ENCODE measurements around the gene HSPA2.
A peak's percentile ranks its signal among the peaks of the same experiment; 100 is the strongest.
"Not testable (repeated sequence)": the region's sequence is repeated elsewhere in the genome, so short reads cannot be mapped to it uniquely, and the experiment has no call there.

Gene HSPA2

GRCh38 chr14:64563696-64564095 is 23.2 kb downstream of the HSPA2 start:
- no peak for DNase-seq

GRCh38 chr14:64566651-64567122 is 26.1 kb downstream of the HSPA2 start:
- DNase-seq = peak; percentile 14

- peak; percentile 27 for DNase-seq
Measured at GRCh38 chr14:64569138-64569631, 28.6 kb downstream of the HSPA2 start.

GRCh38 chr14:64569646-64570045 is 29.1 kb downstream of the HSPA2 start:
- not testable (repeated sequence) for DNase-seq

DNA sequence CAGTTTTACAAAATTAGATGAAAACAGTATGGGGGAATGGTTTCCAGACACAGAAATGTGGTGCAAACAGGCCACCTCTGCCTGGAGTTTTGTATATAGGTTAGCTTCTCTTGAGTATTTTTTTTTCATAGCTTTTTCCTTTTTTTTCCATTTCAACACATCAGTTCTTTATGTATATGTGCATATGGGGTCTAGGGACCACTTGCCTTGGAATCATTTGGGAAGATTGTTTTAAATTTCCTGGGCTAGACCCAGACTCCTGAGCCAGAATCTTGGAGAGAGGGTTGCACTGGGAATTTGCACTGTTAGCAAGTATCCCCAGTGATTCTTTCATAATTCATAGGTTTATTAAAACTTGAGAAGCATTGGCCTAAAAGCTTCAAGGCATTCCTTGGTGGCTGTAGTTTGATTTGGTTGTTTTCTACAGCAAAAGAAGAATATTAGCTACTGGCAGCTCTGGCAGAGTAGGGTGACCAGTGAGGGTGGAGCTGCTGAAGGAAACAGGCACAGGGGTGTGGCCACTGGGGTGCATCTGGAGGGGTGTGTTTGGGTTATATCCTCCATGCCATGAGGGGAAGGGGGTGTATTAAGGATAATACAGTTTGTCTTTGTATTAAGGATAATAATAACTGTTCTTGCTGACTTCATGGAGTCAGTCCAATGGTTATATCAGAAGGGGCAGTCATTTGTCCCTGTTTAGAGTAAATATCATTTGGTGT is 32.0 kb downstream of the HSPA2 start:
- no peak for DNase-seq

DNA sequence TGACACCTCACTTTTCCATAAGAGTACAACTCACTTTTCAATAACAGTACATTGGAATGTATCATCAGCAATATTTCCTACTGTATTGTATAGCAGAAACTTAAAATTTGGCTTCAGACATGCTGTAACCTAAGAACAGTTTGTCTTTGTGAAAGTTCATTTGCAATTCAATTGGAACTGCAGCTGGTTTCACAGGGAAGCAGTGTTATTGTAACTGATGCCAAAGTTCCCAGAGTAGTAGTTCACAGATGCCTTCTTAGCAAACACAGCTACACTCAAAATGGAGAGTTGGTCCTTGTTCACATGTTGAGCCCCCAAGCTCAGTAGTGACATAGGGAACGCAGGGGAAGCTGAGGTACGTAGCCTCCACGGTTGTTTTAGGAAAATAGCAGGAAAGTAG is 32.6 kb downstream of the HSPA2 start:
- no peak for DNase-seq

- no peak for DNase-seq
Measured at GRCh38 chr14:64574371-64575107, 34.0 kb downstream of the HSPA2 start.

DNA sequence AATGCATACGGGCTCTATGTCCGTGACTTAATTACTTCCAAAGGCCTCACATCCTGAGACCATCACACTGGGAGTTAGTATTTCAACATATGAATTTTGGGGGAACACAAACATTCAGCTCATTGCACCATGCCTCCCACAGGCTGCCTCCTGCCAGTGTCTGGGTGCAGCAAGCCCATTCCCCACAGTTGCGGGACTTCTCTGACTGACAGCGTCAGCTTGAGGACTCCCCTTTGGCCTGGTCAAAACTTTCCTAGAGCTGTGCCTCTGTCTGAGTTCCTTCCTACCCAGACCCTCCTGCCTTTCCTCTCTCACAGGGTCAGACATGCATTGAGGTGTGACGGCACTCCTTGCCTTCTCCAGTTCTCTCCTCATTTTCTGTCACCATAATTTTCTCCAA is 36.7 kb downstream of the HSPA2 start:
- DNase-seq = no peak

DNA sequence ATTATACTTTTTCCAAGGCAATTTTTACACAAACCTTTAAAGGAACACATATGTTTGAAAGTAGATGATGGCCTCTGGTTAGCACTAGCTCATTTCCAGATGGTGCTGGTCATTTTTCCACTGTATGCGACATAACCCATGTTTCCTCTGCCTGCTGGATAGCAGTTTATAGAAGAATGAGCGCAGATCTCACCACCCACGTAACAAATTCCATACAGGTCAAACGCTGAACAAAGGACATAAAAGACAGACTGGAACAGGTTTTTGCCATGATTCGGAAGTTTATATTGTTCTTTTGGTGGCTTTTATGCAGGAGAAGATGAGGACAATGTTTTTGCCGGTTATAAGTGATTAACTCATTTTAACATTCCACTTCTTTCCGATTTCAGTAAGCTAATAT is 39.9 kb downstream of the HSPA2 start:
- DNase-seq = peak; percentile 11

GRCh38 chr14:64581363-64581762 is 40.8 kb downstream of the HSPA2 start:
- DNase-seq = no peak

GRCh38 chr14:64581817-64582216 is 41.3 kb downstream of the HSPA2 start:
- DNase-seq = no peak

- no peak for DNase-seq
Measured at GRCh38 chr14:64584190-64584589, 43.6 kb downstream of the HSPA2 start.

GRCh38 chr14:64591809-64592208 is 51.3 kb downstream of the HSPA2 start:
- peak; percentile 60 for DNase-seq

Measured in fibroblast of upper back skin (primary cell).